Fibroblast of peridontal ligament (primary cell): ENCODE results near the gene TAF3.
"Not testable (repeated sequence)": the region's sequence is repeated elsewhere in the genome, so short reads cannot be mapped to it uniquely, and the experiment has no call there.

Source experiments
- DNase-seq: peaks from one replicate; pipeline ENCODE4 v3.0.0-alpha.2; 2010; ENCODE audit errors: extremely low read depth

TAF3 gene

DNA sequence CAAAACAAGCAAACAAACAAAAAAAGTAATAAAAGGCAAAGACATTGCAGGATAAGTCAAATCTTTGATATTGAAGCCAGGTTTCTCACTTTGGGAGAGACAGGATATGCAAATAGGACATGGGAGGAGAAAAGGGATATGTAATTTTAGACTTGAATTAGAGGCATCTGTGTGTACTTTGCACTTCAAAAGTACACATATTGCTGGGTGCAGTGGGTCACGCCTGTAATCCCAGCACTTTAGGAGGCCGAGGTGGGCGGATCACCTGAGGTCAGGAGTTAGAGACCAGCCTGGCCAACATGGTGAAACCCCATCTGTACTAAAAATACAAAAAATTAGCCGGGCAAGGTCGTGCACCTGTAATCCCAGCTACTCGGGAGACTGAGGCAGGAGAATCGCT, 6.6 kb upstream of the TAF3 start:
- not testable (repeated sequence) for DNase-seq

DNA sequence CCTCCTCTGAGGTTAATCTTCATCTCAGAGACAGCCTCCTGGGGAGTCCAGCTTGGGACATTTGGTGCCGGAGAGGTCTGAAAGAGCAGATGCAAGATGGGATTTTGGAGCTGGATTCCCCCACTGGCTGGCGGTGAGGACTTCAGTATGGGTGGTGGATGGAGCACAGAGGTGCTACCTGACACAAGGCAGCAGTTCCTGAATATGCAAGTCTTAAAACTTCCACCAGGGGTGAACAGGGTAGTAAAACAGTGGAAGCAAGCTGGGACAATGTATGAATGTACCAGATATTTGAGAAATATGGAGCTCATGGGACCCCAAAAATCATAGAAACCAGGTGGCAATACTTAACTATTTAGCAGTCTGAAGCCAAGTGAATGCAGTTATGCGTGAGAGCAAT, 4.8 kb upstream of the TAF3 start:
- DNase-seq = no peak

DNA sequence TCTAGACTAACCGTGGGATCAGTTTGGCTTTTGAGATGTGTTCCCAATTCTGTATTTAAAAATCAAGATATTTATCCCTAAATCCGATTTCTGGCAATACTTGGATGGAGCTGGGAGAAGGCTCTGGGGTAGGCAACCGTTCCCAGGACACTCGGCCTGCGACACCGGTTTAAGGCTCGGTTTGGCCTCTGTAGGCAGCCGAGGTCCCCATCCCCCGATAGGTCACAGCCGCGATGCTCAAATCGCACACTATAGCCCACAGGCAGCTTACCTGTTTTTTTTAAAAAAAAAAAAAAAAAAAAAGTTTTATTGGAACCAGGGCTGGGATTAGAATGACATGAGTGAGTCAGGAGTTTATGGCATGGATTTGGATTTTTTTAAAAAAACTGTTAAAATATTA, 729 bp upstream of the TAF3 start:
- DNase-seq = no peak

DNA sequence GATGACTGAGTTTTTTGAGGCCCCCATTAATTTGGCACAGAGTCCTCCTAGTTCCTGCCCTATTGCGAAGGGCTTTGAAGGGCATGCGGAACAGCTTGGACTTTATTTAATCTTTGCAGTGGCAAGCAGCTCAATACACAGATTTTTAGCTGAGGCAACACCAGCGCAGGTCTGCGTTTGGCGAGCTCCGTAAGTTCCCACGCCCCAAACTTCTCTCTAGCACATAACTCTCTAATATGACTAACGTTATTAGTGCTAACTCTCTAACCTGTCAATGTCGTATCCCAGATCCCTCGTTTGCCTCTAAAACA, 366 bp upstream of the TAF3 start:
- no peak for DNase-seq

DNA sequence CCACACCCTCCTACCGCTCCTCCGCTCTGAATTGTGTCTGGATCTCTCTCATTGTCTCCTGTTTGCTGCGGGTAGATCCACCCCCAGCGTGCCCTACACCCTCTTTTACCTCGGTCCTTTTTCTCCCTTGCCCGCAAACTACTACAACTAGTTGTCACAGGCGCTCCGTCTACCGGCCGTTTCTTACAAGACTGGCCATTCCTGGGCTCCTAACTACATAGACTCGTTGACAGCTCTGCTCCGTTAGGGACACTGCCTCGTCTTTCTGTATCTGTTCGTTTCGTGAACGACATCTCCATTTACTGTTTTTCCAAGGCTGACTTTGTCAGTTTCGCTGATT, 786 bp downstream of the TAF3 start:
- DNase-seq = peak; percentile 52

DNA sequence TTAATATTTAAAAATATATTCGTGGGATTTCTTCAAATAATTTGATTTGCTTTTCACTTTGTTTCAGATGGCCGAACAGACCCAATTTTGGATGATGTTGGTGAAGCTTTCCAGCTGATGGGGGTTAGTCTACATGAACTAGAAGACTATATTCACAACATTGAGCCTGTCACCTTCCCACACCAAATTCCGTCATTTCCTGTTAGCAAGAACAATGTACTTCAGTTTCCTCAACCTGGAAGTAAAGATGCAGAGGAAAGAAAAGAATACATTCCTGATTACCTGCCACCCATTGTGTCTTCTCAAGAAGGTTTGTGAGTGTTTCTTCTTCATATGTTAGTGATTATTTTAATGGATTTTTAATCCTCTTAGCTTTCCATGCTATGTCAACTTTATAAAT, 5.9 kb downstream of the TAF3 start:
- no peak for DNase-seq

DNA sequence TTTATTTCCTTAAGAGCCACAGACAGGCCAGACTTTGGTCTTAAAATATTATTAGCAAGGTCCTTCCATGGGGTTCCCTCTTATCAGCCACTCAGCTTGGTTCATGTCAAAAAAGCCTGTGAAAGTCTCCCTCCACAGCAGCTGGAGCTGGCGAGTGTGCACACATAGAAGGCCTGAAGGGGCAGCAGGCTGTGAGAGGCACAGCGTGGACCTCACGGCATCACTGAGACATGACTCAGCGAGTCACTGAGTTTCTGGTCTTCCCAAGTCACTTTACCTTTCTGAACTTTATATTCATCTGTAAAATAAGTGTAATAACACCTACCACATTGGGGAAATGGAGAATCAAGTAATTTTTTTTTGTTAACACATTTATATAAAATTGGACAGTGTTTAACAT, 8.7 kb downstream of the TAF3 start:
- DNase-seq = peak; percentile 16

DNA sequence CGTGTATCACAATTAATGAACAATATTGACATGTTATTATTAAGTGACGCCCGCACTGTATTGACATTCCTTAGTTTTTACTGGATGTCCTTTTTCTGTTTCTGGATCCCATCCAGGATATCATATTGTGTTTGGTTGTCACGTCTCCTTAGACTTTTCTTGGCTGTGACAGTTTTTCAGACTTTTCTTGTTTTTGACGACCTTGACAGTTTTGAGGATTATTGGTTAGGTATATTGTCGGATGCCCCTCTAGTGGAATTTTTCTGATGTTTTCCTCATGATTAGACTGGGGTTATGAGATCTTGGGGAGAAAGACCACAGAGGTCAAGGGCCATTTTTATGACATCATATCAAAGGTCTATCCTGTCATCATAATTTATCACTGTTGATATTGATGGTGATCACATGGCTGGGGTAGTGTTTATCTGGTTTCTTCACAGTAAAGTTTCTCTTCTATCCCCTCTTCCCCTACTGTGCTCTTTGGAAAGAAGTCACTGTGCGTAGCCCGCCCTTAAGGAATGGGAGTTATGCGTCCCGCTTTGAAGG, 11.1 kb downstream of the TAF3 start:
- DNase-seq = no peak

DNA sequence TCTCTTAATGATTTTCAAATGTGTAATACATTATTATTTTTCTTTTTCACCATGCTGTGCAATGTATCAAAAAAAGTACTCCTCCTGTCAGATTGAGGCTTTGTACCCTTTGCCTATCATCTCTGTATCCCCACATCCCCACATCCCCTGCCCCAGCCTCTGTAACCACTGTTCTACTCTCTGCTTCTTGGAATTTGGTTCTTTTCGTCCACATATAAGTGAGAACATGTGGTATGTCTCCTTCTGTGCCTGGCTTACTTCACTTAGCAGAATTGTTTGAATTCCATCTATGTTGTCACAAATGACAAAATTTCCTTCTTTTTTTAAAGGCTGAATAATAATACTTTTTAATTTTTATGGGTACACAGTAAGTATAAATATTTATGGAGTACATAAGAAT, 13.8 kb downstream of the TAF3 start:
- peak; percentile 8 for DNase-seq

DNA sequence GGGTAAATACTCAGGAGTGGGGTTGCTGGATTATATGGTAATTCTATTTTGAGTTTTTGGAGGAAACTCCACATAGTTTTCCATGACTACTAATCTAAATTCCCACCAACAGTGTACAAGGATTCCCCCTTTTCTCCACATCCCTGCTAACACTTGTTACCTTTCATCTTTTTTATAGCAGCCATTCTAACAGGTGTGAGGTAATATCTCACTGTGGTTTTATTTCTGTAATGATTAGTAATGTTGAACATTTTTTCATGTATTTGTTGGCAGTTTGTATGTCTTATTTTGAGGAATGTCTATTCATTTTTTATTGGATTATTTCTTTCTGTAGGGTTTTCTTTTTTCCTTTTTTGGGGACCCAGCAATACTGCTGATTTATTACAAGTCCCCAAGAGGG, 14.9 kb downstream of the TAF3 start:
- DNase-seq = no peak

DNA sequence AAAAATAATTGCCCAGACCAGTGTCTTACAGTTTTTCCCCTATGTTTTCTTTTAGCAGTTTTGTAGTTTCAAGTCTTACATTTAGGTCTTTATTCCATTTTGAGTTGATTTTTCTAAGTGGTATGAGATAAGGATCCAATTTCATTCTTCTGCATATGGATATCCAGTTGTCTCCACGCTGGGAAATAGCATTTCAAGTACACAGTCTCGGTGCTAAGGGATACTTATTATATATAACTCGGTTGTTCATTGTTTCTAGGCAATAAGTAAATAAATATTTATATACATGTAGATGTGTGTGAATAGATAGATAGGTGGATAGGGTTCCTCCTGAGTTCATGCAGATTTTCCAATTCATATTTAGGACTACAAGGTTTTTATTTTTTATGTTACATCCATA, 16.0 kb downstream of the TAF3 start:
- no peak for DNase-seq

DNA sequence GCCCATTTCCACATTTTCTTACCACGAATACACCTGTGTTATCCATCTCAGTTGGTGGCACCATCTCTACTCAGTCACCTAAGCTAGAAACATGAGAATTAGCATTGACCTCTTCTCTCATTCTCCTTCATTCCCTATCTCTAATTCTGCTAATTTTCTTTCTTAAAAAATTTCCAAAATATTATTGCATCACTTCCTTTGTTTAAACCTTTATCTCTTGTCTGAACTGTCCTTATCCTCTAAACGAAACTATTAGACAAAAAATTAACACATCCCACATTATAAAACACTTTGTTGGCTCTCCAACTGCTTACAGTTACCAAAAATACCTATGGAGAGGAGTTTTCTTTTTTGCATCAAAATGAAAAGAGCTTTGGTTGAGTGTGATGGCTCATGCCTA, 18.3 kb downstream of the TAF3 start:
- no peak for DNase-seq

DNA sequence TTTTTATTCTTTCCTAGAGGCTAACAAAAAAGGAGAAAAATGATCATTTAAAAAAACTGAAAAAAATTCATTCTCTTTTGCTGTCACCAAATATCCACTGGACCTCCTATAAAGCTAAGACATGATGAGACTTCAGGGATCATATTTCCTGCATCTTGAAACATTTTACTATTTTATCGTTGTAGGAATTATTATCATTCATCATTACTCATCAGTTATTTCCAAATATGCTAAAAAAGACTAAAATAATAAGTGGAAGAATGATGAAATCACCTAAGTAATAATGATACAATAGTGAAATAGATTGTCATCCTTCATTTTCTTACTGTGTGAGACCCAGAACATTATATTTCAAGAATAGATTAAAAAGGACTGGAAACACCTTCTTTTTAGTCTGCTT, 28.3 kb downstream of the TAF3 start:
- DNase-seq = peak; percentile 38

DNA sequence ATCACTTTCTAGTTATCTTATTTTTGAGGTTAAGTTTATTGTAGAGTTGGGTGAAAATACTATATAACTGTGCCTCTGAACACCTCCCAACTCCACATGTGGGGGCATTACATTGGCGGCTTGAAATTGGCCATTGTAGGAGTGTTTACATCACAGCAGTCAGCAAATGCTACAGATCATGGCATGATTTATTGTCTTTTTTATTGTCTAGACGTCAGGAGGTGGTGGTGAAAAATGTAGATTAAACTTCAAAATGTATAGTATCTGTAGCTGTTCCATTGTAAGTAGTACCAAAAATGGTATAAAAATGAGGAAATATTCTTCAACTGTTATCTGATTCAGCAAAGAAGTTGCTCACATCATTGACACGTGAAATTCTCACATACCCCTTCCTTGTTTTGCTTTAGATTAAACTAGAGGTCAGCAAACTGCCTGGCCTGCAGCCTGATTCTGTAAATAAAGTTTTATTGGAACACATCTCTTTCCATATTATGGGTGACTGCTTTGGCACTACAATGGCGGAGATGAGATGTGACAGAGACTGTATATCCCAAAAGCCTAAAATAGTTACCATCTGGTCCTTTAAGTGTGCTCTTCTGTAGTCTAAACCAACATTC, 35.0 kb downstream of the TAF3 start:
- DNase-seq = no peak

DNA sequence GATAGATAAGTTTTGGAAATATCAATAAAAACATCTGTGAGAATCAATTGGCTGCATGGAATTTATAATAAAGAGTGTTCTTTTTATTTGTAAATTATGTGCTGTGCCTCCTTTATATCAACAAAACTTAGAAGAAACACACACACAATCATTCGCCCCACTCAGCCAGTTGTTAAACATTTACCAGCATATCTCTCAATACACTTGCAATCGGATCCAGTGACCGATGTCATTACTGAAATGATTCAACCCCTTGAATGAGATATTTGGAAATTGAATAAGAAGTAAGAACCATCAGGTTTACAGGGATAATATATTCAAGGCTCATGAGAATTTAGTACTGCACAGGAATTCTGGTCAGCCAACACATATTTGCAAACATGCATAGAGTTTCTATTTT, 35.6 kb downstream of the TAF3 start:
- no peak for DNase-seq

DNA sequence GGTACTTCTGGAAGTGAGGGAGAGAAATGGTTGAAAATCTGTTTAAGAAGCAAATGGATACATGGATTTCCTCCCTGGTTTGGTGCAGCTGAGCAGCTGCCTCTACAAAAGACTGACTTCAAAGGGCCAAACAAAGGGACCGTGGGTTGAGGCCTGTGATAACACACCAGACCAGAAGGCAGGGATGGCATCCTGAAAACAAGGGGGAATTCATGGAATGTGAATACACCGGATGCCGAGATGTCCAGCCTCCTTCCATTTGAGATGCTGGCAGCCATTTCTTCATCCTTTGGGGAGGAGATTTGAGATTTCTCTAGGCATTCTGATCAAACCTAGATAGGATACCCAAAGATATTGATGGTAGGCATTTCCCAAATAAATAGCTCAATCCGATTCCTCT, 36.9 kb downstream of the TAF3 start:
- DNase-seq = no peak

DNA sequence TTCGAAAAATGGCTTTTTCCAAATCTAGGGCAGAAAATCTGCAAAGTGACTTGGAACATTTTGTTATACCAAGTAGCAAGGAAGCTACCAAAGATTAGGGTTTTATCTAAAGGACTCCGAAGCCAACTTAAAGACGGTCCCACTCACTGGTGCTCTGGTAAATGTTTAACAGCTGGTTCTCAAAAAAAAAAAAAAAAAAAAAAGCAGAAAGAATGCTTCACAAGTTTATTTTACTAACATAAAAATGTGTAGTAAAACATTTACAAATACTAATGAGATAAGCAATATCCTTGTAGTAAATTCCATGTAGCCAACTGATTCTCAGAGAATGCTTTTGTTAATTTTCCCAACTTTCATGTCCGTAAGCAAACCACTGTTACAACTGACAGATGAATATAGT, 38.4 kb downstream of the TAF3 start:
- no peak for DNase-seq

DNA sequence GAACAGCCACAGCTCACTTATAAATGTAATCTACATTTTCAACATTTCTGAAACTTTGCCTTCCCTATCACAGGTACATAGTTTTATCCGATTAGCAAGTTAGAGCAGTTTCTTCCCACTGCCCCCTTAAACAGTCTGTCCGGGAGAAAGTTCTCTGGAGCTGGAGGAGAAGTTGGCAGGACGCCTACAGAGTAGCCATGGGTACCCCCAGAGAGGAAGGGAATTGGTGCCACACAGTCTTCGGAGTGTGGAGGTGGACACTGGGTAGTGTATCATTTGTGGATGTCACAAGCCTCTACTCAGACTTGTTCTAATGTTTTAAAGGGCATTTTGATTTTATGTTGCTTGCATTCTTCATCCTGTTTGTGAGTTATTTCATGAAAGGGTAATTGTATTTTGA, 39.0 kb downstream of the TAF3 start:
- DNase-seq = no peak

DNA sequence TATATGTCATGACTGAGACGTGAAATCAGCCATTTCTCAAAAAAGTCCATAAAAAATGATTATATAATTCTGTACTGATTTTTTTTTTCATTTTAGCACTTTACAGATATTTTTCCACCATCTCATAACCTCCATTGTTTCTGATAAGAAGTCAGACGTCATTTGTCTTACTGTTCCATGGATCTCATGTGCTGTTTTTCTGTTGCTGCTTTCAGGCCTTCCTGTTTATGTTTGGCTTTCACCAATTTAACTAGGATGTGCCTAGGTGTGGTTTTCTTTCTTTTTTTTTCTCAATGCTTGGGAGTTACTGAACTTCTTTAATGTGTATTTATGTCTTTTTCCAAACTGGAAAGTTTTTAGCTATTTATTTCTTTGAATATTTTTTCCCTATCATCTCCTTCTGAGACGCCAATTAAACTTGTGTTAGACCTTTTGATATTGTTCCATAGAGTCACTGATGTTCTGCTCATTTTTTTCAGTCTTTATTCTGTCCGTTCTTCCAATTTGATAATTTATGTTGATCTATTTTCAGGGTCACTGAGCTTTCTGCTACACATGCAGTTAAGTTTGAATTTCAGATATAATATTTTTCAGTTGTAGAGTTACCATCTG, 43.3 kb downstream of the TAF3 start:
- no peak for DNase-seq

DNA sequence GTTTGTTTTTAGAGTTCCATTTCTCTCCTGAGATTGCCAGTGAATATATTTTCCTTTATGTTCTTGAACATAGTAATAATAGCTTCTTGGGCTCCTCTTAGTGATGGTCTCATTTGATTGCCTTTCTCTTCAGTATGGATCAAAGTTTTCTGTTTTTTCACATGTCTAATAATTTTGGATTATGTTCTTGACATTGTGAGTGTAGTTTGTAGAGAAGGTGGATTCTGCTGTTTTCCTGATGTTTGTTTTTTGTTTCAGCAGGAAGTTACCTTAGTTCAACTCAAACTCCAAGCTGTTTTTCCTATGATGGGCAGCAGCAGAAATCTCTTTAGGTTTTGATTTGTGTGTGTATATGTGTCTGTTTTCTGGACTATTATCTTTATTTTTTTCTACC, 43.8 kb downstream of the TAF3 start:
- no peak for DNase-seq

DNA sequence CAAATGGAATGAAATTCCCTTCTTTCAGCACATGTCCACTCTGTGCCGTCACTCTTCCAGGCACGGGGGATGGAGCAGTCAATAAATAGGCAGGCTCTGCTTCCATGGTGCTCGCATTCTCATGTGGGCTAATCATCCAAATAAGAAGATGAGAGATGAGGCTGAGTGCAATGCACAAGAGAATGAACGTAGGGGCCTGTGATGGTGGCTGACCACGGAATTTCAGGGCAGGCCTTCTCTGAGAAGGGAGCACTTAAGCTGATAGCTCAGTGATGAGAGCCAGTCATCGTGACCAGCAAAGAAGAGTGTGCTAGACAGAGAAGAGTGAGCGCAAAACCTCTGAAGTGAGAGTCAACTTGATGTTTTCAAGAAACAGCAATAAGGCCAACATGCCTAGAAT, 47.9 kb downstream of the TAF3 start:
- no peak for DNase-seq

DNA sequence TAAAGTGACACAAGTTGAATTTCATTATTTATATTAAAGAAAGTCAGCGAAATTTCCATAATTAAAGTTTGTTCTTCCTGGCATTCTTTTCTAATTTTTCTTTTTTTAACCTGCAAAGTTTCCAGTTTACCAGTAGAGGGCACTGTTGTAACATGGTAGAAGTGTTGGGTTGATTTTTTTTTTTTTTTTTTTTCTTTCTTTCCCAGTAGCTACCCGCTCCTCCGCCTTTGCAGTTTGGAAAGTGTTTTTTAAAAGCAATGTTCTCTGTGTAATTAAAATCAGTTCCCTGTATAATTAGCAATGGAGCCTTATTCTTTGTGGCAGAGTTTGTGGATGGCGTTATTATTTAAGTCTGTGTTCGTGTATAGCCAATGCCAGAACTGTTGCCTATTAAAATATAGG, 53.7 kb downstream of the TAF3 start:
- DNase-seq = peak; percentile 52

DNA sequence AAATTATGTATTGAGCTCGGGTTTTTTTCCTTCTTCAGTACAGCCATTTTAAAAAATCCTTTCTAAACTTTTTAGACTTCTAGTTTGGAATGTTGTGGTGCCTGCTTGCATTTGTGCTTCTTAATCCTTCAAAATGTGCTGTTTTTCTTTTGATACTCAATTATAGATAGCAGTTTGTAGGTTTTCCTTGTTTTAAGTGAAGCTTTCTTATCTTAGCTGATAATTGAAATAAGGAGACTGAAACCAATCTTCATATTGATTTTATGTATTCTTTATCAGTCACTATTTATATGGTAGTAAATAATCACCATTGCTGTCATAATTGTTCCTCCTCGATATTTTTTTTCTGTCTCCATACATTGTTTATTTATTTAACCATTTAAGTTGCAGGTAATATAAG, 56.6 kb downstream of the TAF3 start:
- DNase-seq = no peak

DNA sequence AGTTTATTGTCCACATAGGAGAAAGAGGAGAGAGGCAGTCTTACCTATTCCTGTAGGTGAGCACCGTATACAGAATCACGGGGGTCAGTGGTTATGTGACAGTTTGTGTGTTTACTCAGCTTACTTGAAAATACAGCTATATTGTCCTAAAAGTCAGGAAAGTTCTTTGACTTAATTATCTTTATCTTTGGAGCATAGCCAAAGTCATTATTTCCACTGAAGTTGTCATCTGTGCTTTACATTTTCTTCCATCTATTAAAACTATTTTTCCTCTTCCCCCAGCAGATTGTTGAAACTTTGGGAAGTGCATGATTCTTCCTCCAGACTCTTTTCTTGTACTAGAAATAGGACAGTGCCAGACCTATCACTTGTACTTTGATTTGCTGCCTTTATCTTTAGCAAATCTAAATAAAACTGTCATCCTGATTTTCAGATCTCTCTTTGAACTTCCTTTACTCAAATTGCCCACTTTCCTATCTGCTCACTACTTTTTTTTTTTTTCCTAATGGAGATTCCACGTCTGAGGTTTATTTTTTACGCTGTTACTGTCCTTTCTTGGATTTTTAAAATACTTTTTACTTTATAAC, 58.3 kb downstream of the TAF3 start:
- no peak for DNase-seq
